HL-60 (cell line): ENCODE results near the gene FSTL4.

Experiments used
- CTCF ChIP-seq: IDR thresholded peaks from one replicate; pipeline ENCODE4 v1.5.1; 2011; ENCODE audit warnings: low read length, control low read depth, inconsistent platforms; ENCODE audit not compliant: insufficient read depth
- GABPA ChIP-seq: IDR thresholded peaks from 2 replicates; pipeline ENCODE4 v1.6.1; 2012; ENCODE audit warnings: low read depth
- POLR2AphosphoS5 ChIP-seq: IDR thresholded peaks from 2 replicates; pipeline ENCODE4 v1.6.1; 2012; ENCODE audit warnings: low read depth
- REST ChIP-seq: IDR thresholded peaks from 2 replicates; pipeline ENCODE4 v1.6.1; 2012; ENCODE audit warnings: low read depth; ENCODE audit not compliant: insufficient replicate concordance
- SPI1 ChIP-seq: IDR thresholded peaks from 2 replicates; pipeline ENCODE4 v1.6.1; 2012; ENCODE audit warnings: low read depth, mild to moderate bottlenecking, borderline replicate concordance

GRCh38 chr5:133652951-133653759 lies 40.8 kb upstream of the FSTL4 start:
- TF ChIP-seq CTCF (no peak), POLR2AphosphoS5 (no peak), GABPA (no peak), REST (no peak), SPI1 (no peak)
